WTC11 (cell line): ENCODE results near the gene ZNF629.

Source experiments
- ARID4B ChIP-seq: sonication (generic); formaldehyde crosslinking; IDR thresholded peaks from 2 replicates; pipeline ENCODE4 v1.8.0; 2023; ENCODE audit warnings: missing genetic modification reagents, mild to moderate bottlenecking, borderline replicate concordance
- CREM ChIP-seq: sonication (generic); formaldehyde crosslinking; IDR thresholded peaks from 2 replicates; pipeline ENCODE4 v1.8.1; 2022; ENCODE audit warnings: mild to moderate bottlenecking, missing genetic modification reagents, moderate library complexity
- CTCF ChIP-seq: fragments of 200-600 bp; IDR thresholded peaks from 2 replicates; pipeline ENCODE4 v1.8.0; 2022; ENCODE audit warnings: antibody characterized with exemption
- ELF4 ChIP-seq: sonication (generic); formaldehyde crosslinking; IDR thresholded peaks from 2 replicates; pipeline ENCODE4 v1.8.1; 2022; ENCODE audit warnings: low read depth, mild to moderate bottlenecking, moderate library complexity, missing genetic modification reagents
- ETV6 ChIP-seq: sonication (generic); formaldehyde crosslinking; IDR thresholded peaks from 2 replicates; pipeline ENCODE4 v1.8.1; 2022; ENCODE audit warnings: mild to moderate bottlenecking, missing genetic modification reagents
- HMGA2 ChIP-seq: fragments of 250-450 bp; sonication (Bioruptor Pico); IDR thresholded peaks from 2 replicates; pipeline ENCODE4 v1.4.0; 2021; ENCODE audit warnings: mild to moderate bottlenecking, moderate library complexity
- NR2C2 ChIP-seq: sonication (generic); formaldehyde crosslinking; IDR thresholded peaks from 2 replicates; pipeline ENCODE4 v1.8.0; 2022; ENCODE audit warnings: mild to moderate bottlenecking, missing genetic modification reagents
- NR3C1 ChIP-seq: sonication (generic); formaldehyde crosslinking; conservative IDR thresholded peaks from 2 replicates; pipeline ENCODE4 v1.8.1; 2023; ENCODE audit warnings: low read depth, mild to moderate bottlenecking, missing genetic modification reagents
- SP1 ChIP-seq: sonication (generic); formaldehyde crosslinking; conservative IDR thresholded peaks from 2 replicates; pipeline ENCODE4 v1.8.1; 2022; ENCODE audit warnings: missing genetic modification reagents
- TP53 ChIP-seq: sonication (generic); formaldehyde crosslinking; IDR thresholded peaks from 2 replicates; pipeline ENCODE4 v1.8.1; 2023; ENCODE audit warnings: mild to moderate bottlenecking, missing genetic modification reagents
- USF1 ChIP-seq: sonication (generic); formaldehyde crosslinking; IDR thresholded peaks from 2 replicates; pipeline ENCODE4 v1.8.0; 2022; ENCODE audit warnings: mild to moderate bottlenecking, missing genetic modification reagents
- ZNF138 ChIP-seq: sonication (generic); formaldehyde crosslinking; conservative IDR thresholded peaks from 2 replicates; pipeline ENCODE4 v1.8.1; 2022; ENCODE audit warnings: mild to moderate bottlenecking, moderate library complexity, missing genetic modification reagents
- TF ChIP-seq, protein P1 (sequence below): sonication (generic); formaldehyde crosslinking; IDR thresholded peaks from 2 replicates; pipeline ENCODE4 v1.8.0; 2022; ENCODE audit warnings: mild to moderate bottlenecking, missing genetic modification reagents
- TF ChIP-seq, protein P2 (sequence below): sonication (generic); formaldehyde crosslinking; IDR thresholded peaks from 2 replicates; pipeline ENCODE4 v1.8.0; 2022; ENCODE audit warnings: mild to moderate bottlenecking, missing genetic modification reagents

DNA sequence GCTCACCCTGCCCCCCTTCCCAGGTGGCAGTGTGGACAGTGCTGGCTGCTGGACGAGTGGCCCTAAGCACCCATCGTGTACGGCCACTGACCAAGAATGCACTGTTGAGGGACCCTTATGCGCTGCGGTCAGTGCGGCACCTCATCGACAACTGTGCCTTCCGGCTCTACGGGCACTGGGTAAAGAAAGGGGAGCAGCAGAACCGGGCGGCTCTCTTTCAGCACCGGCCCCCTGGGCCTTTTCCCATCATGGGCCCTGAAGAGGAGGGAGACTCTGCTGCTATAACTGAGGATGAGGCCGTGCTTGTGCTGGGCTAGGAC is 30.3 kb downstream of the ZNF629 start:
- TF ChIP-seq CTCF = no peak
- no peak for TF ChIP-seq USF1
- TF ChIP-seq ZNF138 (CRISPR knock-in tag) = no peak
- TF ChIP-seq, protein P1, sequence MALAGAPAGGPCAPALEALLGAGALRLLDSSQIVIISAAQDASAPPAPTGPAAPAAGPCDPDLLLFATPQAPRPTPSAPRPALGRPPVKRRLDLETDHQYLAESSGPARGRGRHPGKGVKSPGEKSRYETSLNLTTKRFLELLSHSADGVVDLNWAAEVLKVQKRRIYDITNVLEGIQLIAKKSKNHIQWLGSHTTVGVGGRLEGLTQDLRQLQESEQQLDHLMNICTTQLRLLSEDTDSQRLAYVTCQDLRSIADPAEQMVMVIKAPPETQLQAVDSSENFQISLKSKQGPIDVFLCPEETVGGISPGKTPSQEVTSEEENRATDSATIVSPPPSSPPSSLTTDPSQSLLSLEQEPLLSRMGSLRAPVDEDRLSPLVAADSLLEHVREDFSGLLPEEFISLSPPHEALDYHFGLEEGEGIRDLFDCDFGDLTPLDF (CRISPR knock-in tag) = no peak
- TF ChIP-seq TP53 (CRISPR knock-in tag) = no peak
- no peak for TF ChIP-seq ARID4B (CRISPR knock-in tag)
- no peak for TF ChIP-seq SP1 (CRISPR knock-in tag)
- no peak for TF ChIP-seq NR2C2
- TF ChIP-seq ETV6 (CRISPR knock-in tag) = no peak
- no peak for TF ChIP-seq NR3C1 (CRISPR knock-in tag)
- TF ChIP-seq, protein P2, sequence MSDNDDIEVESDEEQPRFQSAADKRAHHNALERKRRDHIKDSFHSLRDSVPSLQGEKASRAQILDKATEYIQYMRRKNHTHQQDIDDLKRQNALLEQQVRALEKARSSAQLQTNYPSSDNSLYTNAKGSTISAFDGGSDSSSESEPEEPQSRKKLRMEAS (CRISPR knock-in tag) = no peak
- TF ChIP-seq CREM (CRISPR knock-in tag) = no peak
- no peak for TF ChIP-seq HMGA2 (CRISPR knock-in tag)
- no peak for TF ChIP-seq ELF4
